CD4-positive, alpha-beta memory T cell (primary cell): Measurements from ENCODE around the gene NEUROD1. TPM values are rescaled to one million over a fixed set of nuclear protein-coding genes. Genes with fewer than 3 reads are reported as not detected.

Source experiments
- CTCF ChIA-PET: fragments of 350-600 bp; sonication (Branson Sonifier 250); formaldehyde crosslinking; loops from one replicate; lab custom pipeline; 2021; ENCODE audit warnings: inconsistent platforms; ENCODE audit not compliant: partially characterized antibody; lab: Charles Lee
- POLR2A ChIA-PET: fragments of 350-600 bp; sonication (Branson Sonifier 250); formaldehyde crosslinking; loops from one replicate; lab custom pipeline; 2021; ENCODE audit not compliant: partially characterized antibody; lab: Charles Lee
- DNase-seq, 5 donors: peaks; one replicate each; pipeline versions ENCODE4 v3.0.0 to v3.0.0-alpha.2; 2020 to 2022; ENCODE audit warnings: mixed read lengths in 1 of 5
- H3K27ac ChIP-seq: one replicate; pipeline ENCODE4 v1.7.0; 2013; ENCODE audit warnings: low read depth, low read length
- H3K27me3 ChIP-seq: 2 replicates; pipeline ENCODE4 v1.7.0; 2013; ENCODE audit warnings: mild to moderate bottlenecking, low read length, moderate library complexity; ENCODE audit not compliant: insufficient read depth
- H3K36me3 ChIP-seq: 2 replicates; pipeline ENCODE4 v1.7.0; 2013; ENCODE audit warnings: mild to moderate bottlenecking, low read length, moderate library complexity; ENCODE audit not compliant: insufficient read depth
- H3K4me1 ChIP-seq: 2 replicates; pipeline ENCODE4 v1.7.0; 2013; ENCODE audit warnings: mild to moderate bottlenecking, low read length, moderate library complexity; ENCODE audit not compliant: insufficient read depth
- H3K4me3 ChIP-seq, 2 donors: one replicate each; pipeline ENCODE4 v1.7.0; 2013; ENCODE audit warnings: low read length in 2 of 2, mild to moderate bottlenecking in 1 of 2
- H3K9me3 ChIP-seq, 2 donors: one replicate each; pipeline ENCODE4 v1.7.0; 2013; ENCODE audit warnings: low read length in 2 of 2, control low read depth in 1 of 2; ENCODE audit not compliant: control insufficient read depth in 1 of 2
- H3K27ac Mint-ChIP-seq, 7 donors: one replicate each; pipeline ENCODE4 v1.8.0; 2020 to 2021; ENCODE audit warnings: mixed read lengths in 7 of 7, mild to moderate bottlenecking in 6 of 7, inconsistent platforms in 3 of 7, moderate library complexity in 3 of 7
- H3K27me3 Mint-ChIP-seq, 2 donors: one replicate each; pipeline ENCODE4 v1.8.0; 2020 to 2021; ENCODE audit warnings: mixed read lengths in 2 of 2
- H3K36me3 Mint-ChIP-seq, 2 donors: one replicate each; pipeline ENCODE4 v1.8.0; 2020 to 2021; ENCODE audit warnings: mixed read lengths in 2 of 2, inconsistent platforms in 1 of 2, mild to moderate bottlenecking in 1 of 2
- H3K4me1 Mint-ChIP-seq, 4 donors: one replicate each; pipeline ENCODE4 v1.8.0; 2020 to 2021; ENCODE audit warnings: mixed read lengths in 4 of 4, mild to moderate bottlenecking in 1 of 4
- H3K4me3 Mint-ChIP-seq, 8 donors: one replicate each; pipeline ENCODE4 v1.8.0; 2020 to 2021; ENCODE audit warnings: mixed read lengths in 8 of 8, mild to moderate bottlenecking in 7 of 8, moderate library complexity in 6 of 8, inconsistent platforms in 3 of 8
- H3K9me3 Mint-ChIP-seq, 8 donors: one replicate each; pipeline ENCODE4 v1.8.0; 2020 to 2021; ENCODE audit warnings: mixed read lengths in 8 of 8, mild to moderate bottlenecking in 5 of 8, inconsistent platforms in 3 of 8, moderate library complexity in 1 of 8
- intact Hi-C: fragments of 100-400 bp; cut with micrococcal nuclease; formaldehyde crosslinking; loops from one replicate; pipeline ENCODE4 v1.15.1; 2023
- polyA plus RNA-seq, 2 donors: library from polyadenylated mRNA; unstranded; fragments of 300-500 nt; fragmentation: Illumina TruSeq; gene quantifications; one replicate each; pipeline ENCODE4 v1.2.3, GENCODE V29; 2021
- total RNA-seq, 2 experiments: library from RNA; stranded (reverse); gene quantifications; one replicate each; pipeline ENCODE4 v1.2.3, GENCODE V29; 2021

The NEUROD1 gene
- total and polyA plus RNA-seq, 4 experiments from 2014 or later, result not detected

GRCh38 chr2:181655519-181655918 is 24.8 kb downstream of the NEUROD1 start:
- Histone ChIP-seq H3K27me3 (peaks cover 9% of the 10 kb centered on the region), H3K4me3 (no peak overlapping the region), H3K27ac (no peak overlapping the region), H3K4me1 (peaks cover 3% of the 10 kb centered on the region), H3K36me3 (no peaks in the 10 kb centered on the region), H3K9me3 (no peaks in the 10 kb centered on the region)
- Mint-ChIP-seq H3K4me3 (no peak overlapping the region), H3K4me1 (peaks cover 5 to 12% (median 8%) of the 10 kb centered on the region in 4 donors), H3K9me3 (peaks cover 0 to 2% (median 0%) of the 10 kb centered on the region in 8 donors), H3K36me3 (no peaks in the 10 kb centered on the region), H3K27ac (no peak overlapping the region), H3K27me3 (peaks cover 40 to 48% of the 10 kb centered on the region in 2 donors)
- DNase-seq, result no peak
- POLR2A ChIA-PET, result no interaction called here
- CTCF ChIA-PET, result interaction anchor here (0.5 kb wide), 1 partner anchor 1439 kb away, joined by 3 read pairs; no protein-coding TSS in a partner anchor
- intact Hi-C loops, result no loop called here

DNA sequence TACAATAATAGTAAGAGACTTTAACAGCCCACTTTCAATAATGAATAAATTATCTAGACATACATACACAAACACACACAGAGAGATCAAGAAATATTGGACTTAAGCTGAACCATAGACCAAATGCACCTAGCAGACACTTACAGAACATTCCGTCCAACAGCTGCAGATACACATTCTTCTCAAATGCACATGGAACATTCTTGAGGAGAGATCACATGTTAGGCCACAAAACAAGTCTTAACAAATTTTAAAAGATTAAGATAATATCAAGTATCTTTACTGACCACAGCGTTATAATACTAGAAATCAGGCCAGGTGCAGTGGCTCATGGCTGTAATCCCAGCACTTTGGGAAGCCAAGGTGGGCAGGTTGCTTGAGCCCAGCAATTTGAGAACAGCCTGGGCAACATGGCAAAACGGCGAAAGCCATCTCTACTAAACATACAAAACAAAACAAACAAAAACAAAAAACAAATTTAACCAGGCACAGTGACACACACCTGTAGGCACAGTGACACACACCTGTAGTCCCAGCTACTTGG is 30.8 kb downstream of the NEUROD1 start:
- H3K27ac ChIP-seq, result no peak overlapping the region
- H3K27ac Mint-ChIP-seq, result no peak overlapping the region
- DNase-seq, result no peak
- H3K27me3 ChIP-seq, result peaks cover 4% of the 10 kb centered on the region
- H3K36me3 ChIP-seq, result no peaks in the 10 kb centered on the region
- no peaks in the 10 kb centered on the region for H3K36me3 Mint-ChIP-seq
- H3K4me1 Mint-ChIP-seq, result no peaks in the 10 kb centered on the region
- no peak overlapping the region for H3K4me3 ChIP-seq
- H3K9me3 ChIP-seq, result no peaks in the 10 kb centered on the region
- CTCF ChIA-PET, result no interaction called here
- no peak overlapping the region for H3K4me3 Mint-ChIP-seq
- intact Hi-C loops, result no loop called here
- peaks cover 0 to 5% (median under 1%) of the 10 kb centered on the region in 8 donors for H3K9me3 Mint-ChIP-seq
- H3K4me1 ChIP-seq, result no peaks in the 10 kb centered on the region
- peaks cover 23 to 39% of the 10 kb centered on the region in 2 donors for H3K27me3 Mint-ChIP-seq
- POLR2A ChIA-PET, result no interaction called here

DNA sequence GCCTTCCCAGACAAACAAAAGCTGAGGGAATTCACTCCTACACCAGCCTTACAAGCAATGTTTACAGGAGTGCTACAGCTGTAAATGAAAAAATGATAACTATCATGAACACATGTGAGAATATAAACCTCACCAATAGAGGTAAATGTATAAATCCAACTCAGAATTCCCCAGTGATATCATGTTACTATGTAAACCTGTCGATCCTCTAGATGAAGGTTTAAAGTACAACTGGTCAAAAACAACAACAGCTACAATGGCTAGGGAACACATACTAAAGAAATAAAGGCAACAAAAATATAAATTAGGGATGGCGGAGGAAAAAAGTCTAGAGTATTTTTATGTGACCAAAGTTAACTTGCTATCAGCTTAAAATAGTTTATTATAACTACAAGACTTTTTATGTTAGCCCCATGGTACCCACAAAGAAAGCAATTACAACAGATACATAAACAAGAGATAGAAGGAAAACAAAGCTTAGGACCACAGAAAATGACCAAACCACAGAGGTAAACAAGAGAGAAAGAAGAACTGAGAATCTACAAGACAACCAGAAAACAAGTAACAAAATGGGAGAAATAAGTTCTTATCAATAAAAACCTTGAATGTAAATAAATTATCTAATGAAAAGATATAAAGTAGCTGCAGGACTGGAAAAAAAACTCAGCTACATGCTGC is 31.7 kb downstream of the NEUROD1 start:
- no peak overlapping the region for H3K4me3 Mint-ChIP-seq
- Histone ChIP-seq H3K4me1 (no peaks in the 10 kb centered on the region), H3K36me3 (no peaks in the 10 kb centered on the region), H3K9me3 (no peaks in the 10 kb centered on the region), H3K4me3 (no peak overlapping the region), H3K27ac (no peak overlapping the region), H3K27me3 (no peaks in the 10 kb centered on the region)
- H3K27ac Mint-ChIP-seq, result no peak overlapping the region
- peaks cover 0 to 5% (median under 1%) of the 10 kb centered on the region in 8 donors for H3K9me3 Mint-ChIP-seq
- CTCF ChIA-PET, result no interaction called here
- intact Hi-C loops, result no loop called here
- POLR2A ChIA-PET, result no interaction called here
- H3K36me3 Mint-ChIP-seq, result no peaks in the 10 kb centered on the region
- no peaks in the 10 kb centered on the region for H3K4me1 Mint-ChIP-seq
- H3K27me3 Mint-ChIP-seq, result peaks cover 20 to 39% of the 10 kb centered on the region in 2 donors
- DNase-seq, result no peak

DNA sequence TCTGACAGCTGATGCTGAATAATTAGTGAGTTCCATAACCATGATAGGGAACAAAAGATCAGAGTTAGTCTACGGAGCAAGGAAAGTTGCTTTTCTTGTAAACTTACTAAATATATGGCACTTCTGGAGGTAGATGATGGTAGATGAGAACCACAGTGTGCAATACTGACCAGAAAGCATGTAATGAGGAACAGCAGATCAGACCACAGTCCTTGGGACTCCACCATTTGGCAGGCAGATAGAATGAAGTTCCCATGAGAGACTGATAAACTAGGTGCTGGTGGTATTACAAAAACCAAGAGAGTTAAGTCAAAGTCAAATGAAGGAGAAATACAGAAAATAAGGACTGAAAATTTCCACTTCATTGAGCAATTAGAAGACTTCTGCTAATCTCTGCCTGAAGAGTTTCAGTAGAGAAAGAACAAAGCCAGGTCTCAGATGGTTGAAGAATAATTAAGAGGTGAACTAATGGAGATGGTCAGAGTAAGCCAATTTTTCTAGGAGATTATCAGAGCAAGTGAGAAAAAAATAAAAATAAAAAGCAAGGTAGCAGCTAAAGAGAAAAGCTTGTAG is 33.8 kb downstream of the NEUROD1 start:
- Mint-ChIP-seq H3K36me3 (no peaks in the 10 kb centered on the region), H3K27ac (no peak overlapping the region)
- CTCF ChIA-PET, result interaction anchor here (1.9 kb wide), 1 partner anchor 12 kb away, joined by 9 read pairs; no protein-coding TSS in a partner anchor

DNA sequence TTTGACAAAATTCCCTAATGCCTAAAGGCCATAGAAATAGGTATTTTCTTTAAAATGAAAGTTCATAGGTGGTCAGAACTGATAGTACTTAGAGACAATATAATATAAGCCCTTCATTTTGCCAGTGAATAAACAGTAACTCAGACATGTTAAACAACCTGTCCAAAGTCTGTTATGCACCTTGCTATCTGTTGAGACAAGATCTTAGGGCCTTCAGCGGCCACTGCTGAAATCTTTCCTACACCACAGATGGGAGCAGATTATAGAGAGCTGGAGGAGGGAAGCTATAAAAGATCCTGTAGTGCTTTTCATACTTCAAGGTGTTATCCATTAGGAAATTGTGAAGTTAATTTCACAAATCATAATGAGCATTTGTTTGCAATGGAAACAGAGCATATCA is 37.2 kb downstream of the NEUROD1 start:
- Mint-ChIP-seq H3K4me1 (no peaks in the 10 kb centered on the region), H3K4me3 (no peak overlapping the region), H3K36me3 (no peaks in the 10 kb centered on the region), H3K9me3 (peaks cover 0 to 5% (median 0%) of the 10 kb centered on the region in 8 donors), H3K27ac (no peak overlapping the region), H3K27me3 (peaks cover 14 to 23% of the 10 kb centered on the region in 2 donors)
- POLR2A ChIA-PET, result no interaction called here
- no peak overlapping the region for H3K4me3 ChIP-seq
- H3K9me3 ChIP-seq, result no peaks in the 10 kb centered on the region
- no peaks in the 10 kb centered on the region for H3K4me1 ChIP-seq
- no peaks in the 10 kb centered on the region for H3K36me3 ChIP-seq
- no peak overlapping the region for H3K27ac ChIP-seq
- DNase-seq, result no peak
- CTCF ChIA-PET, result no interaction called here
- H3K27me3 ChIP-seq, result no peaks in the 10 kb centered on the region
- intact Hi-C loops, result no loop called here

More for the DNA sequence above, 33.8 kb downstream of the NEUROD1 start:
- Histone ChIP-seq H3K9me3 (no peaks in the 10 kb centered on the region), H3K4me3 (no peak overlapping the region), H3K27me3 (no peaks in the 10 kb centered on the region), H3K36me3 (no peaks in the 10 kb centered on the region), H3K4me1 (no peaks in the 10 kb centered on the region), H3K27ac (no peak overlapping the region)
- intact Hi-C loops, result no loop called here
- H3K27me3 Mint-ChIP-seq, result peaks cover 20 to 35% of the 10 kb centered on the region in 2 donors
- H3K4me3 Mint-ChIP-seq, result no peak overlapping the region
- H3K4me1 Mint-ChIP-seq, result no peaks in the 10 kb centered on the region
- POLR2A ChIA-PET, result no interaction called here
- H3K9me3 Mint-ChIP-seq, result peaks cover 0 to 5% (median under 1%) of the 10 kb centered on the region in 8 donors
- DNase-seq, result no peak

GRCh38 chr2:181642086-181642485 is 38.2 kb downstream of the NEUROD1 start:
- H3K36me3 ChIP-seq, result no peaks in the 10 kb centered on the region
- ChIA-PET POLR2A (no interaction called here), CTCF (interaction anchor here (0.9 kb wide), 1 partner anchor 101 kb away, joined by 3 read pairs; no protein-coding TSS in a partner anchor)
- intact Hi-C loops, result no loop called here
- H3K27me3 Mint-ChIP-seq, result peaks cover 8 to 22% of the 10 kb centered on the region in 2 donors
- H3K4me3 ChIP-seq, result no peak overlapping the region
- DNase-seq, result no peak
- H3K36me3 Mint-ChIP-seq, result no peaks in the 10 kb centered on the region
- no peaks in the 10 kb centered on the region for H3K4me1 Mint-ChIP-seq
- no peaks in the 10 kb centered on the region for H3K27me3 ChIP-seq
- peaks cover 0 to 4% (median 0%) of the 10 kb centered on the region in 8 donors for H3K9me3 Mint-ChIP-seq
- no peak overlapping the region for H3K27ac ChIP-seq
- no peak overlapping the region for H3K4me3 Mint-ChIP-seq
- H3K4me1 ChIP-seq, result no peaks in the 10 kb centered on the region
- no peak overlapping the region for H3K27ac Mint-ChIP-seq
- no peaks in the 10 kb centered on the region for H3K9me3 ChIP-seq

DNA sequence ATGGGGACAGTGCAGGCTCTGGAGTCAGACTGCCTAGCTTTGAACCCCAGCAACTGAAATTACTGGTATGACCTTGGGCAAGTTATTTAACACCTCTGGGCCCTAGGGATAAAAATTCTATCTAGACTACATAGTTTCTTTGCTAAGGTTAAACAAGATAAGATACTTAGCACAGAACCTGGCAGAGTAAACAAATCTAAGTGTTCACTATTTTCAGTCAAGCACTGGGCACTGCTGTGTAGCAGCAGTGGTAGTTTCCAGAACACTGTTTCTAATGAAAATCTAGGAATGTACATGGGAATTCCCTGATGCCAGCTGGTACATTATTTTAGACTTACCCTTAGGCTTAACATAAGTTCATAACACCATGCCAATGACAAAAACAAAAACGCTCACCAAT is 40.6 kb downstream of the NEUROD1 start:
- H3K27ac ChIP-seq, result no peak overlapping the region
- DNase-seq, result no peak
- H3K27me3 ChIP-seq, result no peaks in the 10 kb centered on the region
- no peaks in the 10 kb centered on the region for H3K36me3 ChIP-seq
- ChIA-PET CTCF (no interaction called here), POLR2A (no interaction called here)
- no peaks in the 10 kb centered on the region for H3K4me1 Mint-ChIP-seq
- H3K4me1 ChIP-seq, result no peaks in the 10 kb centered on the region
- no peaks in the 10 kb centered on the region for H3K36me3 Mint-ChIP-seq
- no peak overlapping the region for H3K27ac Mint-ChIP-seq
- no peak overlapping the region for H3K4me3 ChIP-seq
- H3K9me3 ChIP-seq, result no peaks in the 10 kb centered on the region
- peaks cover 0 to 2% (median 0%) of the 10 kb centered on the region in 8 donors for H3K9me3 Mint-ChIP-seq
- intact Hi-C loops, result no loop called here
- H3K27me3 Mint-ChIP-seq, result peaks cover 5 to 11% of the 10 kb centered on the region in 2 donors
- H3K4me3 Mint-ChIP-seq, result no peak overlapping the region
